Heart left ventricle (tissue), 13 donors: ENCODE results near the gene DIABLO.

Source experiments
- POLR2A ChIP-seq, 2 donors: fragments of 450-650 bp; IDR thresholded peaks; one replicate each; pipeline ENCODE4 v1.6.1; 2017; ENCODE audit warnings: antibody characterized with exemption in 2 of 2, mild to moderate bottlenecking in 2 of 2, moderate library complexity in 2 of 2
- TF ChIP-seq, protein P1 (sequence below), 12 donors: fragments of 200-600 bp; sonication (generic) in 4 of 12; IDR thresholded peaks; one replicate each; pipeline versions ENCODE4 v1.5.0 to v1.8.0; 2018 to 2022; ENCODE audit warnings: antibody characterized with exemption in 12 of 12, mild to moderate bottlenecking in 5 of 12
- donor health status: ischemic (EF 13 %, LVEDD 7.1; RV severe dilation, severe dysfunction).
- donor health status: DM: no; HTN: yes; CAD: no.
- donor health status: DM: no; HTN: no; CAD: no.
- donor health status: ischemic (EF 25% LVEDD 6.9; RV normal size, moderate dysfunction).
- donor health status: ischemic (EF 25% LVEDD 5.7; RV mildly dilated, moderate dysfunction).
- donor health status: ischemic (EF 35%, LVEDD 5.7; RV mildly dilated, moderate dysfunction).
- donor health status: nonischemic (EF 11% LVEDD 7.7; RV severe dilation, severe dysfunction).
- donor health status: DM: yes; HTN: yes; CAD: no.
- donor health status: PGD.
- donor health status: ischemic (EF 29% LVEDD 5.4; RV normal size, mild dysfunction).
- donor health status: nonischemic (EF 23%, LVEDD 6.1; RV moderate dilation, normal function).

DNA sequence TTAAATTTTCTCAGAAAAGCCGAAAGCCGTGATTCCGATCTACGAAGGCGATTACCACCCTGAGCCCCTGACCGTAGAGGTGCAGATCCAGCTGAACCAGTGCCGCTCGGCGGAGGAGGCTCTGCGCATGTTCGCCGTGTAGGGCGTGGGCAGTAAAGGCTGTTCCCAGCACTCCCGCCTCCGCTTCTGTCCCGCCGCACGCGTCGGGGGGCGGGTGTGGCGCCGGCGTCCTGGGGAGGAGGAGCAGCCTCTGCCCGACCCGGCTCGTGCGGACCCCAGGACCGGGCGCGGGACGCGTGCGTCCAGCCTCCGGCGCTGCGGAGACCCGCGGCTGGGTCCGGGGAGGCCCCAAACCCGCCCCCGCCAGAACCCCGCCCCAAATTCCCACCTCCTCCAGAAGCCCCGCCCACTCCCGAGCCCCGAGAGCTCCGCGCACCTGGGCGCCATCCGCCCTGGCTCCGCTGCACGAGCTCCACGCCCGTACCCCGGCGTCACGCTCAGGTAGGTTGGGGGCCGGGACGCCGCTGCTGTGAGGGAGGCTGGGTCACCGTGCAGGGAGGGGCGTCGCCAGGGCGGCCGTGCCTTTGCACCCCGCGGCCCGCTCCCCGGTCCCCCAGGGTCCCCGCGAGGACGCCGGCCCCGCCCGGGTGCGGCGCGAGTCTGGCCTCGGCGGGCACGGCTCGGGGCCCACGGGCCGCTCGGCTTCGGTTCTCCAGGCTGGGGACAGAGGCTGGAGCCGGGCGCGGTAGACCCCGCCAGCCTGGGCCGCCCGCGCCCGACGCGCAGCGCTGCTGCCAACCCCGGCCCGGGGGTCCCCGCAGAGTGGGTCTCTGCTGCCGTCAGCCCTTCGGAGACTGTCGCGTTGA, 22.3 kb downstream of the DIABLO start, which contains the start of gene B3GNT4:
- TF ChIP-seq, protein P1, sequence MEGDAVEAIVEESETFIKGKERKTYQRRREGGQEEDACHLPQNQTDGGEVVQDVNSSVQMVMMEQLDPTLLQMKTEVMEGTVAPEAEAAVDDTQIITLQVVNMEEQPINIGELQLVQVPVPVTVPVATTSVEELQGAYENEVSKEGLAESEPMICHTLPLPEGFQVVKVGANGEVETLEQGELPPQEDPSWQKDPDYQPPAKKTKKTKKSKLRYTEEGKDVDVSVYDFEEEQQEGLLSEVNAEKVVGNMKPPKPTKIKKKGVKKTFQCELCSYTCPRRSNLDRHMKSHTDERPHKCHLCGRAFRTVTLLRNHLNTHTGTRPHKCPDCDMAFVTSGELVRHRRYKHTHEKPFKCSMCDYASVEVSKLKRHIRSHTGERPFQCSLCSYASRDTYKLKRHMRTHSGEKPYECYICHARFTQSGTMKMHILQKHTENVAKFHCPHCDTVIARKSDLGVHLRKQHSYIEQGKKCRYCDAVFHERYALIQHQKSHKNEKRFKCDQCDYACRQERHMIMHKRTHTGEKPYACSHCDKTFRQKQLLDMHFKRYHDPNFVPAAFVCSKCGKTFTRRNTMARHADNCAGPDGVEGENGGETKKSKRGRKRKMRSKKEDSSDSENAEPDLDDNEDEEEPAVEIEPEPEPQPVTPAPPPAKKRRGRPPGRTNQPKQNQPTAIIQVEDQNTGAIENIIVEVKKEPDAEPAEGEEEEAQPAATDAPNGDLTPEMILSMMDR (IDR thresholded peaks at IDR 0.05) = no peak
- TF ChIP-seq POLR2A (IDR thresholded peaks at IDR 0.05) = no peak
